GM23338 (cell line): ENCODE results near the gene TOPAZ1. TPM values are rescaled to one million over a fixed set of nuclear protein-coding genes. Genes with fewer than 3 reads are reported as not detected.
A peak's percentile ranks its signal among the peaks of the same experiment; 100 is the strongest.

Experiments
- ATAC-seq: fragments of 200-7000 bp; cut with Tn5 transposase; 3 replicates; pipeline ENCODE4 v1.9.1; 2020
- DNase-seq: peaks from one replicate; pipeline ENCODE4 v3.0.0-alpha.2; 2015; ENCODE audit warnings: low spot score
- H2AFZ ChIP-seq: fragments of 200-600 bp; sonication (generic); 2 replicates; pipeline ENCODE4 v1.8.0; 2016; ENCODE audit warnings: antibody characterized with exemption, mild to moderate bottlenecking, moderate library complexity
- H3F3A ChIP-seq: fragments of 200-600 bp; sonication (generic); replicated peaks from 2 replicates; pipeline ENCODE4 v1.8.0; 2017; ENCODE audit warnings: antibody characterized with exemption, mixed run types, low read depth
- H3K27ac ChIP-seq: fragments of 200-600 bp; sonication (generic); 2 replicates; pipeline ENCODE4 v1.6.1; 2016; ENCODE audit warnings: low read depth
- H3K27me3 ChIP-seq: fragments of 200-600 bp; sonication (generic); 2 replicates; pipeline ENCODE4 v1.8.0; 2016; ENCODE audit warnings: mild to moderate bottlenecking, mixed run types, moderate library complexity; ENCODE audit not compliant: insufficient read depth
- H3K36me3 ChIP-seq: fragments of 200-600 bp; sonication (generic); 2 replicates; pipeline ENCODE4 v1.8.0; 2016; ENCODE audit warnings: mild to moderate bottlenecking; ENCODE audit not compliant: insufficient read depth
- H3K4me1 ChIP-seq: fragments of 200-600 bp; sonication (generic); 2 replicates; pipeline ENCODE4 v1.8.0; 2016; ENCODE audit warnings: mild to moderate bottlenecking, moderate library complexity; ENCODE audit not compliant: insufficient read depth
- H3K4me2 ChIP-seq: fragments of 200-600 bp; sonication (generic); 2 replicates; pipeline ENCODE4 v1.7.1; 2017; ENCODE audit warnings: mixed run types
- H3K4me3 ChIP-seq: fragments of 200-600 bp; sonication (generic); 2 replicates; pipeline ENCODE4 v1.6.1; 2016; ENCODE audit warnings: mixed run types
- H3K79me2 ChIP-seq: fragments of 200-600 bp; sonication (generic); replicated peaks from 2 replicates; pipeline ENCODE4 v1.8.0; 2017; ENCODE audit warnings: mild to moderate bottlenecking; ENCODE audit not compliant: insufficient read depth
- H3K9me2 ChIP-seq: fragments of 200-600 bp; sonication (generic); 2 replicates; pipeline ENCODE4 v1.8.0; 2017; ENCODE audit not compliant: insufficient read depth
- H4K20me1 ChIP-seq: fragments of 200-600 bp; sonication (generic); replicated peaks from 2 replicates; pipeline ENCODE4 v1.8.0; 2017; ENCODE audit warnings: mild to moderate bottlenecking; ENCODE audit not compliant: insufficient read depth
- H3K27ac Mint-ChIP-seq: 2 replicates; pipeline ENCODE4 v1.8.0; 2020; ENCODE audit warnings: inconsistent platforms, mild to moderate bottlenecking, moderate library complexity, mixed read lengths
- H3K27me3 Mint-ChIP-seq: 3 replicates; pipeline ENCODE4 v1.8.0; 2022; ENCODE audit warnings: low read depth, mild to moderate bottlenecking, moderate library complexity, mixed read lengths, inconsistent platforms; ENCODE audit not compliant: insufficient read depth, poor library complexity
- H3K36me3 Mint-ChIP-seq: 3 replicates; pipeline ENCODE4 v1.8.0; 2021; ENCODE audit warnings: low read depth, mild to moderate bottlenecking, inconsistent platforms, moderate library complexity, mixed read lengths
- H3K4me1 Mint-ChIP-seq: 3 replicates; pipeline ENCODE4 v1.8.0; 2020; ENCODE audit warnings: mild to moderate bottlenecking, inconsistent platforms, mixed read lengths
- H3K4me3 Mint-ChIP-seq: 3 replicates; pipeline ENCODE4 v1.8.0; 2021; ENCODE audit warnings: moderate library complexity, mild to moderate bottlenecking, inconsistent platforms, mixed read lengths
- H3K9me3 Mint-ChIP-seq: 3 replicates; pipeline ENCODE4 v1.8.0; 2020; ENCODE audit warnings: moderate library complexity, mild to moderate bottlenecking, inconsistent platforms, mixed read lengths
- EZH2 ChIP-seq: fragments of 200-600 bp; sonication (generic); IDR thresholded peaks from one replicate; pipeline ENCODE4 v1.8.0; 2017; ENCODE audit warnings: antibody characterized with exemption, mild to moderate bottlenecking, low read depth; ENCODE audit not compliant: unreplicated experiment
- REST ChIP-seq: IDR thresholded peaks from one replicate; pipeline ENCODE4 v1.6.1; 2018; ENCODE audit warnings: antibody characterized with exemption; ENCODE audit not compliant: unreplicated experiment
- ZNF331 ChIP-seq: fragments of 250-450 bp; sonication (Bioruptor Pico); IDR thresholded peaks from 2 replicates; pipeline ENCODE4 v1.5.0; 2020; ENCODE audit warnings: low read depth, mild to moderate bottlenecking, moderate library complexity
- polyA plus RNA-seq: library from polyadenylated mRNA; unstranded; fragments of >200 nt; fragmentation: Nextera tagmentation; extraction: Ambion mirVana; gene quantifications from 2 replicates; pipeline ENCODE4 v1.2.1, GENCODE V29; 2016
- total RNA-seq: library from RNA; depleted of rRNA; stranded (reverse); fragments of >200 nt; shearing (Covaris generic); gene quantifications from 2 replicates; pipeline ENCODE4 v1.2.3, GENCODE V29; 2014
- TF ChIP-seq, protein P1 (sequence below): IDR thresholded peaks from 2 replicates; pipeline ENCODE4 v1.6.1; 2016; ENCODE audit warnings: antibody characterized with exemption

The TOPAZ1 gene
- total and polyA plus RNA-seq, 2 experiments from 2014 or later = not detected

- H3K9me2 ChIP-seq = 0 out of 2 replicates have a peak, but pooled peaks cover 3% of the 10 kb centered on the region
- no peaks in the 10 kb centered on the region for H3F3A ChIP-seq
- no peaks in the 10 kb centered on the region for H3K79me2 ChIP-seq
- TF ChIP-seq, protein P1, sequence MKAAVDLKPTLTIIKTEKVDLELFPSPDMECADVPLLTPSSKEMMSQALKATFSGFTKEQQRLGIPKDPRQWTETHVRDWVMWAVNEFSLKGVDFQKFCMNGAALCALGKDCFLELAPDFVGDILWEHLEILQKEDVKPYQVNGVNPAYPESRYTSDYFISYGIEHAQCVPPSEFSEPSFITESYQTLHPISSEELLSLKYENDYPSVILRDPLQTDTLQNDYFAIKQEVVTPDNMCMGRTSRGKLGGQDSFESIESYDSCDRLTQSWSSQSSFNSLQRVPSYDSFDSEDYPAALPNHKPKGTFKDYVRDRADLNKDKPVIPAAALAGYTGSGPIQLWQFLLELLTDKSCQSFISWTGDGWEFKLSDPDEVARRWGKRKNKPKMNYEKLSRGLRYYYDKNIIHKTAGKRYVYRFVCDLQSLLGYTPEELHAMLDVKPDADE = no peak
- no peak for TF ChIP-seq EZH2
- no peak for TF ChIP-seq ZNF331 (CRISPR knock-in tag)
- DNase-seq (no peak), ATAC-seq (no peak)
- H3K4me2 ChIP-seq = no peak overlapping the region
- Mint-ChIP-seq H3K4me3 (no peak overlapping the region), H3K27me3 (no peaks in the 10 kb centered on the region), H3K4me1 (no peaks in the 10 kb centered on the region), H3K27ac (no peak overlapping the region), H3K9me3 (peaks cover 3% of the 10 kb centered on the region), H3K36me3 (peaks cover 1% of the 10 kb centered on the region; the same call in 2 of the 3 replicates)
- H2AFZ ChIP-seq = no peak overlapping the region
- no peaks in the 10 kb centered on the region for H4K20me1 ChIP-seq
- no peaks in the 10 kb centered on the region for H3K4me1 ChIP-seq
- H3K27ac ChIP-seq = no peak overlapping the region
- H3K27me3 ChIP-seq = no peaks in the 10 kb centered on the region
- no peaks in the 10 kb centered on the region for H3K36me3 ChIP-seq
- H3K4me3 ChIP-seq = no peak overlapping the region
These were observed 1.0 kb downstream of the TOPAZ1 start for GRCh38 chr3:44242721-44243120.

- no peaks in the 10 kb centered on the region for H3K79me2 ChIP-seq
- no peak overlapping the region for H3K4me3 ChIP-seq
- no peaks in the 10 kb centered on the region for H3K9me2 ChIP-seq
- no peaks in the 10 kb centered on the region for H4K20me1 ChIP-seq
- H3K27ac ChIP-seq = no peak overlapping the region
- H3K4me2 ChIP-seq = no peak overlapping the region
- peaks cover 4% of the 10 kb centered on the region; the same call in 1 of the 2 replicates for H3K4me1 ChIP-seq
- H3K27me3 Mint-ChIP-seq = no peaks in the 10 kb centered on the region
- no peak overlapping the region for H3K4me3 Mint-ChIP-seq
- H3F3A ChIP-seq = no peaks in the 10 kb centered on the region
- no peak overlapping the region for H3K27ac Mint-ChIP-seq
- 0 out of 2 replicates have a peak, but pooled peaks cover 3% of the 10 kb centered on the region for H3K36me3 ChIP-seq
- peaks cover 6% of the 10 kb centered on the region; the same call in 2 of the 3 replicates for H3K36me3 Mint-ChIP-seq
- H3K27me3 ChIP-seq = no peaks in the 10 kb centered on the region
- H3K9me3 Mint-ChIP-seq = peaks cover 13% of the 10 kb centered on the region
- no peak for TF ChIP-seq EZH2
- TF ChIP-seq REST = no peak
- no peak for ATAC-seq
- H2AFZ ChIP-seq = no peak overlapping the region
- peaks cover 6% of the 10 kb centered on the region; the same call in 2 of the 3 replicates for H3K4me1 Mint-ChIP-seq
- DNase-seq = peak; percentile 8
These were observed 6.5 kb downstream of the TOPAZ1 start for GRCh38 chr3:44248152-44248551.
